Subcutaneous abdominal adipose tissue (tissue), 5 donors: ENCODE results near the gene PI4KA.
"Not testable (repeated sequence)": the region's sequence is repeated elsewhere in the genome, so short reads cannot be mapped to it uniquely, and the experiment has no call there.

Experiments
- H3K27ac ChIP-seq: one replicate; pipeline ENCODE4 v1.7.0; 2013; ENCODE audit warnings: low read depth, mild to moderate bottlenecking, inconsistent platforms, low read length, moderate library complexity
- H3K27me3 ChIP-seq, 5 donors: one replicate each; pipeline ENCODE4 v1.7.0; 2013; ENCODE audit warnings: low read length in 5 of 5, inconsistent platforms in 1 of 5; ENCODE audit not compliant: control insufficient read depth in 5 of 5, insufficient read depth in 4 of 5
- H3K36me3 ChIP-seq, 5 donors: one replicate each; pipeline ENCODE4 v1.7.0; 2013; ENCODE audit warnings: low read length in 5 of 5; ENCODE audit not compliant: control insufficient read depth in 5 of 5, insufficient read depth in 5 of 5
- H3K4me1 ChIP-seq, 5 donors: one replicate each; pipeline ENCODE4 v1.7.0; 2013; ENCODE audit warnings: low read length in 5 of 5, mild to moderate bottlenecking in 3 of 5, moderate library complexity in 1 of 5; ENCODE audit not compliant: control insufficient read depth in 5 of 5, insufficient read depth in 5 of 5
- H3K4me3 ChIP-seq, 5 donors: one replicate each; pipeline ENCODE4 v1.7.0; 2013; ENCODE audit warnings: low read length in 5 of 5, low read depth in 1 of 5
- H3K9ac ChIP-seq, 5 donors: one replicate each; pipeline ENCODE4 v1.7.0; 2013; ENCODE audit warnings: low read length in 5 of 5, mild to moderate bottlenecking in 4 of 5, moderate library complexity in 3 of 5
- H3K9me3 ChIP-seq, 5 donors: one replicate each; pipeline ENCODE4 v1.7.0; 2013; ENCODE audit warnings: low read length in 5 of 5; ENCODE audit not compliant: control insufficient read depth in 5 of 5
- donor health status: healthy.
- donor health status: healthy.
- donor health status: healthy.
- donor health status: healthy.
- donor health status: healthy.

PI4KA gene

GRCh38 chr22:20897737-20898136, 39.1 kb upstream of the PI4KA start:
- H3K4me1 ChIP-seq, H3K27me3 ChIP-seq, H3K27ac ChIP-seq, H3K9ac ChIP-seq, H3K4me3 ChIP-seq, H3K9me3 ChIP-seq, H3K36me3 ChIP-seq: not testable (repeated sequence)

GRCh38 chr22:20890975-20891374, 32.4 kb upstream of the PI4KA start:
- Histone ChIP-seq H3K27ac (no peak overlapping the region), H3K27me3 (no peaks in the 10 kb centered on the region), H3K4me1 (no peaks in the 10 kb centered on the region), H3K4me3 (no peak overlapping the region), H3K9me3 (no peaks in the 10 kb centered on the region), H3K36me3 (peaks cover 17 to 33% (median 31%) of the 10 kb centered on the region in 5 donors), H3K9ac (no peak overlapping the region)

GRCh38 chr22:20889904-20890540, 31.4 kb upstream of the PI4KA start:
- no peak overlapping the region for H3K9ac ChIP-seq
- H3K27ac ChIP-seq = no peak overlapping the region
- H3K36me3 ChIP-seq = peaks cover 17 to 36% (median 35%) of the 10 kb centered on the region in 5 donors
- no peaks in the 10 kb centered on the region for H3K9me3 ChIP-seq
- H3K4me3 ChIP-seq = no peak overlapping the region
- peaks cover 0 to 7% (median 3%) of the 10 kb centered on the region in 5 donors for H3K4me1 ChIP-seq
- no peaks in the 10 kb centered on the region for H3K27me3 ChIP-seq

- no peak overlapping the region for H3K4me3 ChIP-seq
- H3K27ac ChIP-seq = no peak overlapping the region
- H3K4me1 ChIP-seq = peaks cover 0 to 7% (median 3%) of the 10 kb centered on the region in 5 donors
- no peaks in the 10 kb centered on the region for H3K9me3 ChIP-seq
- H3K27me3 ChIP-seq = no peaks in the 10 kb centered on the region
- H3K36me3 ChIP-seq = peaks cover 17 to 45% (median 40%) of the 10 kb centered on the region in 5 donors
- no peak overlapping the region for H3K9ac ChIP-seq
These were observed 30.6 kb upstream of the PI4KA start for GRCh38 chr22:20889025-20889704.

- Histone ChIP-seq H3K27ac (no peak overlapping the region), H3K36me3 (peaks cover 17 to 62% (median 56%) of the 10 kb centered on the region in 5 donors), H3K4me1 (peaks cover 0 to 7% (median 3%) of the 10 kb centered on the region in 5 donors)
These were observed 28.8 kb upstream of the PI4KA start for GRCh38 chr22:20887375-20887774.

GRCh38 chr22:20885557-20886323, 27.1 kb upstream of the PI4KA start:
- Histone ChIP-seq H3K4me3 (no peak overlapping the region), H3K4me1 (peaks cover 0 to 7% (median 3%) of the 10 kb centered on the region in 5 donors), H3K9ac (peak overlapping the region in 1 of 5 donors; percentile 64), H3K36me3 (peaks cover 17 to 78% (median 70%) of the 10 kb centered on the region in 5 donors), H3K27me3 (no peaks in the 10 kb centered on the region), H3K27ac (peak overlapping the region; percentile 17), H3K9me3 (no peaks in the 10 kb centered on the region)

More at GRCh38 chr22:20887375-20887774, 28.8 kb upstream of the PI4KA start:
- Histone ChIP-seq H3K4me3 (no peak overlapping the region), H3K9me3 (no peaks in the 10 kb centered on the region), H3K27me3 (no peaks in the 10 kb centered on the region), H3K9ac (no peak overlapping the region)

GRCh38 chr22:20885017-20885556, 26.5 kb upstream of the PI4KA start:
- H3K4me1 ChIP-seq = peaks cover 0 to 7% (median 3%) of the 10 kb centered on the region in 5 donors
- no peaks in the 10 kb centered on the region for H3K27me3 ChIP-seq
- peak overlapping the region; percentile 17 for H3K27ac ChIP-seq
- H3K9me3 ChIP-seq = no peaks in the 10 kb centered on the region
- no peak overlapping the region for H3K4me3 ChIP-seq
- H3K36me3 ChIP-seq = peaks cover 17 to 79% (median 68%) of the 10 kb centered on the region in 5 donors
- no peak overlapping the region for H3K9ac ChIP-seq

GRCh38 chr22:20884454-20884853, 25.8 kb upstream of the PI4KA start:
- H3K4me1 ChIP-seq = peaks cover 0 to 7% (median 3%) of the 10 kb centered on the region in 5 donors
- no peaks in the 10 kb centered on the region for H3K9me3 ChIP-seq
- no peak overlapping the region for H3K4me3 ChIP-seq
- H3K9ac ChIP-seq = no peak overlapping the region
- no peaks in the 10 kb centered on the region for H3K27me3 ChIP-seq
- H3K36me3 ChIP-seq = peaks cover 14 to 72% (median 62%) of the 10 kb centered on the region in 5 donors
- H3K27ac ChIP-seq = no peak overlapping the region

GRCh38 chr22:20882855-20883254, 24.2 kb upstream of the PI4KA start:
- no peak overlapping the region for H3K9ac ChIP-seq
- peaks cover 3 to 64% (median 50%) of the 10 kb centered on the region in 5 donors for H3K36me3 ChIP-seq
- no peaks in the 10 kb centered on the region for H3K9me3 ChIP-seq
- no peak overlapping the region for H3K27ac ChIP-seq
- no peak overlapping the region for H3K4me3 ChIP-seq
- no peaks in the 10 kb centered on the region for H3K27me3 ChIP-seq
- peaks cover 0 to 7% (median 3%) of the 10 kb centered on the region in 5 donors for H3K4me1 ChIP-seq
